Spleen (tissue), 11 donors: ENCODE measurements around the gene PTPN14. TPM values are rescaled to one million over a fixed set of nuclear protein-coding genes. Genes with fewer than 3 reads are reported as not detected.

ENCODE experiments used
- DNase-seq: peaks from one replicate; pipeline ENCODE4 v3.0.0-alpha.2; 2020
- H3K27ac ChIP-seq, 8 donors: fragments of 200-600 bp; sonication (generic) in 7 of 8; 1 replicate in 4 of 8; 2 replicates in 4 of 8; pipeline versions ENCODE4 v1.5.0 to v1.8.0; 2016 to 2021; ENCODE audit warnings: inconsistent platforms in 4 of 8, mild to moderate bottlenecking in 4 of 8, moderate library complexity in 1 of 8
- H3K27me3 ChIP-seq, 7 donors: fragments of 200-600 bp; sonication (generic) in 6 of 7; replicated peaks in 1 of 7; 1 replicate in 4 of 7; 2 replicates in 3 of 7; pipeline versions ENCODE4 v1.5.0 to v1.8.0; 2016 to 2021; ENCODE audit warnings: inconsistent platforms in 3 of 7, mild to moderate bottlenecking in 1 of 7
- H3K36me3 ChIP-seq, 6 donors: fragments of 200-600 bp; sonication (generic) in 5 of 6; 1 replicate in 4 of 6; 2 replicates in 2 of 6; pipeline versions ENCODE4 v1.5.0 to v1.8.0; 2016 to 2021; ENCODE audit warnings: inconsistent platforms in 2 of 6
- H3K4me1 ChIP-seq, 6 donors: fragments of 200-600 bp; sonication (generic) in 5 of 6; 1 replicate in 3 of 6; 2 replicates in 3 of 6; pipeline versions ENCODE4 v1.5.0 to v1.8.0; 2016 to 2021; ENCODE audit warnings: inconsistent platforms in 3 of 6
- H3K4me3 ChIP-seq, 8 donors: fragments of 200-600 bp; sonication (generic) in 7 of 8; 1 replicate in 4 of 8; 2 replicates in 4 of 8; pipeline versions ENCODE4 v1.5.0 to v1.8.0; 2016 to 2021; ENCODE audit warnings: inconsistent platforms in 4 of 8, mild to moderate bottlenecking in 4 of 8, moderate library complexity in 2 of 8
- H3K9me3 ChIP-seq, 8 donors: fragments of 200-600 bp; sonication (generic) in 7 of 8; 1 replicate in 4 of 8; 2 replicates in 4 of 8; pipeline versions ENCODE4 v1.5.0 to v1.8.0; 2016 to 2021; ENCODE audit warnings: inconsistent platforms in 4 of 8
- CTCF ChIP-seq, 11 experiments: fragments of 200-600 bp in 7 of 11; fragments of 450-650 bp in 4 of 11; sonication (generic) in 4 of 11; IDR thresholded peaks in 8 of 11; conservative IDR thresholded peaks in 3 of 11; 1 replicate in 7 of 11; 2 replicates in 4 of 11; pipeline versions ENCODE4 v1.4.0 to v1.8.0; 2016 to 2021; ENCODE audit warnings: antibody characterized with exemption in 11 of 11, inconsistent platforms in 4 of 11, mild to moderate bottlenecking in 1 of 11
- POLR2A ChIP-seq, 3 donors: fragments of 450-650 bp; IDR thresholded peaks; one replicate each; pipeline ENCODE4 v1.5.1; 2017; ENCODE audit warnings: antibody characterized with exemption in 3 of 3, mild to moderate bottlenecking in 1 of 3
- POLR2AphosphoS5 ChIP-seq, 3 donors: sonication (generic); formaldehyde crosslinking; IDR thresholded peaks; one replicate each; pipeline ENCODE4 v1.5.1; 2017; ENCODE audit warnings: antibody characterized with exemption in 3 of 3
- WGBS, 5 donors: extraction: QIAGEN DNeasy Blood & Tissue Kit in 3 of 5; methylation state at CpG; one replicate each; pipeline versions ENCODE4 v1.1.5 to v1.1.7; 2013 to 2018; 5-methylcytosine and 5-hydroxymethylcytosine counted together
- intact Hi-C: fragments of 100-400 bp; cut with DNase I; formaldehyde crosslinking; loops from one replicate; pipeline ENCODE4 v1.15.0; 2023; ENCODE audit warnings: low total_unique reads
- polyA plus RNA-seq, 3 donors: library from polyadenylated mRNA; stranded (reverse); fragments of 200-250 nt; gene quantifications; one replicate each; pipeline ENCODE4 v1.2.1, GENCODE V29; 2013
- total RNA-seq, 7 donors: library from RNA; depleted of rRNA in 3 of 7; stranded (reverse); fragments of >200 nt in 3 of 7; fragmentation: NEBNext Ultra II Directional in 4 of 7; extraction: Animal tissue kit (Norgen Biotek cat#: 25700) in 4 of 7; gene quantifications; one replicate each; pipeline versions ENCODE4 v1.1.0 to v1.2.1, GENCODE V29; 2016 to 2021
- donor health status: healthy with polysubstance abuse.
- donor health status: DM: no; HTN: no; CAD: no; lungs with moderate emphysema.
- donor health status: DM: no; HTN: no; CAD: no.
- donor health status: Bipolar disorder and iron deficiency.
- donor health status: healthy.
- donor health status: DM: no; HTN: no; CAD: no.
- donor health status: DM: yes; HTN: yes; CAD: no.

The PTPN14 gene
- total and polyA plus RNA-seq, 10 donors: 0.83 to 28.5 (median 16.8) TPM

DNA sequence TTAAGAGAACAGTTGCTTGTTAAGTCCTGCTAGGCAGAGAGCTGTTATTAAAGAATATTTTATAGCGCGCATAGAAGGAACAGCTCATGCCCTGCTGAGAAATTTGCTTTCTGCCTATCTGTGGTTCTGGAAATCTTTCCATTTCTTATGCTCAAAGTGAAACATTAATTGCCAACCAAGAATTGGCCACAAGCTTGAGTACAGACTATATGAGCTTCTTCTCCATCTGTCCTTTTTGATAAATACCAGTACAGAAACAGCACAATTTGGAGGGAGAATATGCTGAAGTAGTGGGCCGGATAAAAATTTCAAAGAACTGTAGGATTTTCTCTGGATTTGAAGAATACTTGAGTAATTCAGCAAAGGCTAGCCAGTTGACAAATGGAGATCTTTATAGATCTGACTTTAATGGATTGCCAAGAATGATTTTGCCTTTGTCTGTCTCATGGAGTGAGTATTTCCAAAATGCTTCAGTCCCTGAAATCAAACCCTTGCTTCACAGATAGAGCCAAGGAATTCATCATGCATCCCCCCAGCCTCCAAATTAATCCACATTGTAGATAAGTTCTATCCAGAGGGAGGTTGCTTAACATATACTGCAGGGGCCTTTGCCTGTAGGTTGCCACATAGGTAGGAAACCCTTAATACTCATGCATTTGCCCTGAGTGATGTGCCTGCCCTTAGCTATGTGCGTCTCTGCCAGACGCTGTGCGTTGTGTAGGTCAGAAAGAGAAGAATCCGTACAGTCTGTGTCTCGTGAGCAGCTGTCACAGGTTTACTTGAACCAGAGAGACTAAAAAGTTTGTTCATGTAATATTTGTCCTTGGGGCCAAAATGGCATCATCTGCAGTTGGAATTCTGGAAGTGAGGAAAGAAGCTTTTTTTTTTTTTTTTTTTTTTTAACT is 226.3 kb downstream of the PTPN14 start:
- TF ChIP-seq POLR2A (IDR thresholded peaks at IDR 0.05) (no peak), POLR2AphosphoS5 (IDR thresholded peaks at IDR 0.05) (no peak), CTCF (IDR thresholded peaks at IDR 0.05 in 8 of 11, conservative IDR thresholded peaks at IDR 0.05 in 3 of 11) (no peak)
- Histone ChIP-seq H3K27me3 (no peaks in the 10 kb centered on the region), H3K4me3 (no peak overlapping the region), H3K4me1 (peaks cover 0 to 35% (median 15%) of the 10 kb centered on the region in 6 donors), H3K27ac (no peak overlapping the region), H3K36me3 (peaks cover 2 to 66% (median 8%) of the 10 kb centered on the region in 6 donors), H3K9me3 (no peaks in the 10 kb centered on the region)
- intact Hi-C loops: loop anchor here (5.0 kb wide), 2 partner anchors 58 to 113 kb away; no protein-coding TSS in a partner anchor
- WGBS, 5 donors: 94 to 99% (median 97%) methylated on average over 8 of the region's 8 CpGs
- no peak for DNase-seq

GRCh38 chr1:214321705-214322453 is 229.5 kb downstream of the PTPN14 start:
- H3K27ac ChIP-seq: no peak overlapping the region

DNA sequence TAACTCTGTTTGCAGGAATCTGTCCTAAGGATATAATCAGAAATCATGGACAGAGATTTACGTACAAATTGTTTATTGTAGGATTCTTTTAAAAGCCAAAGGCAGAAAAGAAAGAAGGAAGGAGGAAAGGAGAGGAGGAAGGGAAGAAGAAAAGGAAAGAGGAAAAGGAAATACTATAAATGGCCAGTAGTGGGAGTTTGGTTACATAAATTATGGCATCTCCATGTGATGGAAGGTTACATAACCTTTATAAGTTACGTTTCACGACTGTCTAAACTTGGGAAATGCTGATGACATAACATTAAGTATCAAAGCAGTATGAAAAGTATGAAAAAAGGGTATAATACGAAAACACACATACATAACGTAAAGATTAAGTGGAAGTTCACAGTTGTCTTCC is 231.5 kb downstream of the PTPN14 start:
- 71 to 90% (median 82%) methylated on average over 5 of the region's 5 CpGs for WGBS, 5 donors
- intact Hi-C loops: no loop called here
- Histone ChIP-seq H3K27ac (peak overlapping the region; percentile 36 to 86 (median 72)), H3K27me3 (no peaks in the 10 kb centered on the region), H3K9me3 (no peaks in the 10 kb centered on the region), H3K4me3 (no peak overlapping the region), H3K36me3 (peaks cover 0 to 85% (median 11%) of the 10 kb centered on the region in 6 donors), H3K4me1 (peaks cover 0 to 17% (median 0%) of the 10 kb centered on the region in 6 donors)
- DNase-seq: no peak
- TF ChIP-seq CTCF (IDR thresholded peaks at IDR 0.05 in 8 of 11, conservative IDR thresholded peaks at IDR 0.05 in 3 of 11) (peak in 3 of 11 experiments; percentile 6 to 20 (median 10)), POLR2A (IDR thresholded peaks at IDR 0.05) (no peak), POLR2AphosphoS5 (IDR thresholded peaks at IDR 0.05) (no peak)

More at GRCh38 chr1:214321705-214322453, 229.5 kb downstream of the PTPN14 start:
- intact Hi-C loops: no loop called here
- no peak for DNase-seq
- peaks cover 0 to 24% (median 3%) of the 10 kb centered on the region in 6 donors for H3K4me1 ChIP-seq
- no peaks in the 10 kb centered on the region for H3K9me3 ChIP-seq
- WGBS, 5 donors: 76 to 88% (median 84%) methylated on average over 5 of the region's 5 CpGs
- H3K36me3 ChIP-seq: peaks cover 0 to 77% (median 11%) of the 10 kb centered on the region in 6 donors
- H3K4me3 ChIP-seq: no peak overlapping the region
- H3K27me3 ChIP-seq: no peaks in the 10 kb centered on the region
- no peak for TF ChIP-seq POLR2A (IDR thresholded peaks at IDR 0.05)
- no peak for TF ChIP-seq CTCF (IDR thresholded peaks at IDR 0.05 in 8 of 11, conservative IDR thresholded peaks at IDR 0.05 in 3 of 11)
- TF ChIP-seq POLR2AphosphoS5 (IDR thresholded peaks at IDR 0.05): no peak
